Prostate gland (tissue), 2 donors: Measurements from ENCODE around the gene CEBPG.

Experiments
- POLR2A ChIP-seq: fragments of 450-650 bp; IDR thresholded peaks from one replicate; pipeline ENCODE4 v1.6.1; 2016; ENCODE audit warnings: antibody characterized with exemption, mild to moderate bottlenecking
- POLR2AphosphoS5 ChIP-seq: sonication (generic); formaldehyde crosslinking; IDR thresholded peaks from one replicate; pipeline ENCODE4 v1.6.1; 2017; ENCODE audit warnings: antibody characterized with exemption
- TF ChIP-seq, protein P1 (sequence below), 4 experiments: fragments of 200-600 bp in 2 of 4; fragments of 450-650 bp in 2 of 4; sonication (generic) in 2 of 4; IDR thresholded peaks; 1 replicate in 3 of 4; 2 replicates in 1 of 4; pipeline ENCODE4 v1.5.1; 2016 to 2019; ENCODE audit warnings: antibody characterized with exemption in 4 of 4, mild to moderate bottlenecking in 2 of 4, moderate library complexity in 2 of 4

DNA sequence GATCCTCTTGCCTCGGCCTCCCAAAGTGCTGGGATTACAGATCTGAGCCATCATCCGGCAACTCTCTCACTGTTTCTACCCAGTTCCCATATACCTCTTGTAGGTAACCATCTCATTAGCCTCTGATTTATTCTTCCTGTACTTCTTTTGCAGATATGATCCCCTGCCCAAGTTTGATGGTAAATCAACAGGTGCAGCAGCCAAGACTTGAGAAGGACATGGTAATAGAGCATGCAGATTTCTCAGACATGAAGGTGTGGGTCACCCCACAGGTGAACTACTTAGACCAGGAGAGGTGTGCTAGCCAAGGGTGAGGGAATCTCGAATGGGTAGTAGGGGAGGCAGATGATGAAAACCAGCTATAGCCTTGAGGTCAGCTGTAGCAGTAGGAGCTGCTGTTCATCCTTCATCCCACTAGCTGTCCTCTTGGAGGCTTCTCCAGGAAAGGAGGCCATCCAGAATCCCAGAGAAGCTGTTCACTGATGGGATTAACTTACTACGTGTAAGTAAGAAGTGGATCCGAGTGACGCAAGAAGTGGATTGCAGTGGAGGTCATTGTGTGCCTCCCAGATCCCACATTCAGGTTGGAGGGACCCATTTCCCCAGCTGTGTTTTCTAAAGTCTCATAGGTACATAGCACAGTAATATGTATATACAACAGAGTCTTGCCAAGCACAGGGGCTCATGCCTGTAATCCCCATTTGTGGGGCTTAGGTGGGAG is 10.8 kb upstream of the CEBPG start:
- TF ChIP-seq POLR2A (no peak), POLR2AphosphoS5 (no peak)
- TF ChIP-seq, protein P1, sequence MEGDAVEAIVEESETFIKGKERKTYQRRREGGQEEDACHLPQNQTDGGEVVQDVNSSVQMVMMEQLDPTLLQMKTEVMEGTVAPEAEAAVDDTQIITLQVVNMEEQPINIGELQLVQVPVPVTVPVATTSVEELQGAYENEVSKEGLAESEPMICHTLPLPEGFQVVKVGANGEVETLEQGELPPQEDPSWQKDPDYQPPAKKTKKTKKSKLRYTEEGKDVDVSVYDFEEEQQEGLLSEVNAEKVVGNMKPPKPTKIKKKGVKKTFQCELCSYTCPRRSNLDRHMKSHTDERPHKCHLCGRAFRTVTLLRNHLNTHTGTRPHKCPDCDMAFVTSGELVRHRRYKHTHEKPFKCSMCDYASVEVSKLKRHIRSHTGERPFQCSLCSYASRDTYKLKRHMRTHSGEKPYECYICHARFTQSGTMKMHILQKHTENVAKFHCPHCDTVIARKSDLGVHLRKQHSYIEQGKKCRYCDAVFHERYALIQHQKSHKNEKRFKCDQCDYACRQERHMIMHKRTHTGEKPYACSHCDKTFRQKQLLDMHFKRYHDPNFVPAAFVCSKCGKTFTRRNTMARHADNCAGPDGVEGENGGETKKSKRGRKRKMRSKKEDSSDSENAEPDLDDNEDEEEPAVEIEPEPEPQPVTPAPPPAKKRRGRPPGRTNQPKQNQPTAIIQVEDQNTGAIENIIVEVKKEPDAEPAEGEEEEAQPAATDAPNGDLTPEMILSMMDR (IDR thresholded peaks at IDR 0.05): no peak
